HUES6 (cell line): ENCODE data around the gene TEAD1.

Source experiments
- H3K27ac ChIP-seq: 2 replicates; pipeline ENCODE4 v1.7.0; 2013; ENCODE audit warnings: low read depth, mild to moderate bottlenecking, low read length, inconsistent platforms
- H3K27me3 ChIP-seq: 2 replicates; pipeline ENCODE4 v1.6.1; 2013; ENCODE audit warnings: low read length; ENCODE audit not compliant: control insufficient read depth, insufficient read depth
- H3K36me3 ChIP-seq: 2 replicates; pipeline ENCODE4 v1.6.1; 2013; ENCODE audit warnings: low read length; ENCODE audit not compliant: control insufficient read depth, insufficient read depth
- H3K4me1 ChIP-seq: 2 replicates; pipeline ENCODE4 v1.6.1; 2013; ENCODE audit warnings: low read length; ENCODE audit not compliant: control insufficient read depth, insufficient read depth
- H3K4me3 ChIP-seq: 2 replicates; pipeline ENCODE4 v1.5.1; 2013; ENCODE audit warnings: low read depth, low read length
- H3K9ac ChIP-seq: one replicate; pipeline ENCODE4 v1.6.1; 2013; ENCODE audit warnings: mild to moderate bottlenecking, low read length
- H3K9me3 ChIP-seq: 2 replicates; pipeline ENCODE4 v1.6.1; 2013; ENCODE audit warnings: low read depth, low read length; ENCODE audit not compliant: control insufficient read depth, insufficient read depth

TEAD1 gene

DNA sequence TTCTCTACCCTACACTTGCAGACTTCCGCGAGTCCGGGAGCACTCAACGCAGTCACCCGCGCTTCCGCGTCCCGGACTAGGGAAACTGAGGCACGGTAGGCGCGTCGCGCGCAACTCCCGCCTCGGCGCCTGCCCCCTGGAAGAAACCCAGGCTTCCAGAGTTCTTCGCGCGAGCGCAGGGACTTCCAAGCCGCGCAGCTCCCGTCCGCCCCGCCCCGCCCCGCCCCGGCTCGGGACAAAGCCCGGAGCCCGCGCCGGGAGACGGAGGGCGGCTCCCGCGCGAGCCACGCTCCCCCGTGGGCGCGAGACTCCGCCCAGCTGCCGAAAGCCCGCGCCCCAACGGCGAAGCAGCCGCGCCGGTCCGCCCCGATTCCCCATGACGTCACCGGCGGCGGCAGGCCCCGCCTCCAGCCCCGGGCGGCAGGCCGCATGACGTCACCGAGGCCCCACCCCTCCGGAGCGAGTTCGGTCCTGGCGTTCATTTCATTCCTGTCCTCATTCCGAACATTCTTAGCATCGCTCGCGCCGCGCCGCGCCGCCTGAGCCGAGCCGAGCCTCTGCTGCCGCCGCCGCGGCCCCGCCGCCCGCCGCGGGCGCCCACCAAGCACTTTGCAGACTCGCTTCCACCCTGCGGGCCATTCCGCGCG lies at the start of gene TEAD1:
TSS of gene TEAD1 (plus strand) at position 498 of the 647 bp plus-strand sequence.
- Histone ChIP-seq H3K9me3 (no peaks in the 10 kb centered on the region), H3K27me3 (peaks cover 14% of the 10 kb centered on the region; the same call in 1 of the 2 replicates), H3K36me3 (peaks cover 8% of the 10 kb centered on the region; the same call in 1 of the 2 replicates), H3K4me3 (peak within 1 kb of the TSS; percentile 81), H3K9ac (peak within 1 kb of the TSS; percentile 91), H3K4me1 (peaks cover 34% of the 10 kb centered on the region), H3K27ac (peak within 1 kb of the TSS; percentile 89; the same call in 1 of the 2 replicates)

DNA sequence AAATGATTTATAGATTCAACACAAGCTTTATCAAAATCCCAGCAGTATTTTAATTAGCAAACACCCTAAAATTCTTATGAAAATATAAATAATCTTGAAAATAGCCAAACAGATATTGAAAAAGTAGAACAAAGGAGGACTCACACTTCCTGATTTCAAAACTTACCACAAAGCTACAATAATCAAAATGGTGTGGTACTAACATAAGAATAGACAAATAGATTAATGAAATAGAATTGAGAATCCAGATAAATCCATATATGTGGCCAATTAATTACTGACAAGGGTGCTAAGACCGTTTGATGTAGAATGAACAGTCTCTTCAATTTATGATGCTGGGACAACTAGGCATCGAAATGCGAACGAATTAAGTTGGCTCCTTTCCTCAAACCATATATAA lies 49.6 kb upstream of the TEAD1 start:
- Histone ChIP-seq H3K27ac (no peak overlapping the region), H3K9me3 (peaks cover 17% of the 10 kb centered on the region)

DNA sequence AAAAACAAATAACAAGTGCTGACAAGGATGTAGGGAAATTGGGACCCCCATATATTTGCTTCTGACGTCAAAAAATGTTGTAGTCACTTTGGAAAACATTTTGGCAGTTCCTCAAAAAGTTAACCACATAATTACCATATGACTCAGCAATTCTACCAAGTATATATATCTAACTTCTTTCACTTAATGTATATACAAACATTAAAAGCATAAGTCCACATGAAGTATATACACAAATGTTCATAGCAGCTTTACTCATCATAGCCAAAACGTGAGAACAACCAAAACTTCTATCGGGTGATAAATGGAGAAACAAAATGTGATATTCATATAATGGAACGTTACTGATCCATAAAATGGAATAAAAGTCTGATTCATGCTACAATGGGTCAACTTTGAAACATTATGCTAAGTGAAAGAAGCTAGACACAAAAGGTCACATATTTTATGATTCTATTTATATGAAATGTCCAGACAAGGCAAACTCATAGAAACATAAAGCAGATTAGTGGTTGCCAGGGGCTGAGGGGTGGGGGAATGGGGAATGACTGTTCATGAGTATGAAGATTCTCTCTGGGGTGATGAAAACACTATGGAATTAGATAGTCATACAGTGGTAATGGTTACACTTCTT lies 48.7 kb upstream of the TEAD1 start:
- Histone ChIP-seq H3K27me3 (no peaks in the 10 kb centered on the region), H3K4me3 (no peak overlapping the region), H3K9ac (no peak overlapping the region), H3K36me3 (no peaks in the 10 kb centered on the region), H3K27ac (no peak overlapping the region), H3K9me3 (peaks cover 17% of the 10 kb centered on the region), H3K4me1 (no peaks in the 10 kb centered on the region)

More for the DNA sequence above, 49.6 kb upstream of the TEAD1 start:
- Histone ChIP-seq H3K9ac (no peak overlapping the region), H3K27me3 (no peaks in the 10 kb centered on the region), H3K4me3 (no peak overlapping the region), H3K36me3 (no peaks in the 10 kb centered on the region), H3K4me1 (no peaks in the 10 kb centered on the region)

DNA sequence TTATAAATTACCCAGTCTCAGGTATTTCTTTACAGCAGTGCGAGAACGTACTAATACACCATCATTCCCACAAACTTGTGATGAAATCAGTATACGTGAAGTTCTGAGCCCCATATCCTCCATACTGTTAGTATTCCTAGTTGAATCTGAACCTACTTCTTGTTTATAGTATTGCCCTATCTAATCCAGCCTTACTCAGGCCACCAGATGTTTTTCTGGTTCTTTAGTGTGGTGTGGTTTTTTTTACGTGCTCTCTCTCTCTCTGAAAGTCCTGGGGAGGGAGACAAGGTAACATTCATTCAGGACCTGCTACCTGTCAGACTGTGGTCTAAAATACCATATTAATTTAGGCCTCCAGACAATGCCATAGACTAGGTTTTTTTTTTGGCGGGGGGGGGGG lies 47.6 kb upstream of the TEAD1 start:
- H3K27me3 ChIP-seq: no peaks in the 10 kb centered on the region
- H3K4me3 ChIP-seq: no peak overlapping the region
- no peak overlapping the region for H3K9ac ChIP-seq
- peaks cover 15% of the 10 kb centered on the region for H3K9me3 ChIP-seq
- H3K36me3 ChIP-seq: no peaks in the 10 kb centered on the region
- H3K27ac ChIP-seq: no peak overlapping the region
- H3K4me1 ChIP-seq: no peaks in the 10 kb centered on the region

DNA sequence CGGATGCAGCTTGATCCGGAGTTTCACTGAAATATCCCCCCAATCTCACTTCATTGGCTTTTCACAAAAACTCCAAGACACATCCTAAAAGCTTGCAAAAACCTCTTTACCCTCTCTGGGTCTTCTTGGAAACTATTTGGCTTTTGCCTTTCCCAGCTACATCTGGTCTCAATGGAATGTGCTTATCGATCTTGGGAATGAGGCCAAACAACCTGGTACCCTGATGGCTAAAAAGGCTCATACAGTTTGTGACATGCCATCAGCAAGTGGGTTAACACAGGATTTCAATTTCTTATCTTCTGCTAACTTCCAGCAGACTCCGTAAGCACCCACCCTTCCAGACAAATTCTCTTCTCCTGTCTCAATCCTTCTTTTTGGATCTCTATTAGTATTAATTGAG lies 45.9 kb upstream of the TEAD1 start:
- H3K4me3 ChIP-seq: no peak overlapping the region
- no peaks in the 10 kb centered on the region for H3K4me1 ChIP-seq
- no peaks in the 10 kb centered on the region for H3K27me3 ChIP-seq
- H3K36me3 ChIP-seq: no peaks in the 10 kb centered on the region
- H3K9ac ChIP-seq: no peak overlapping the region
- no peak overlapping the region for H3K27ac ChIP-seq
- peaks cover 14% of the 10 kb centered on the region for H3K9me3 ChIP-seq

DNA sequence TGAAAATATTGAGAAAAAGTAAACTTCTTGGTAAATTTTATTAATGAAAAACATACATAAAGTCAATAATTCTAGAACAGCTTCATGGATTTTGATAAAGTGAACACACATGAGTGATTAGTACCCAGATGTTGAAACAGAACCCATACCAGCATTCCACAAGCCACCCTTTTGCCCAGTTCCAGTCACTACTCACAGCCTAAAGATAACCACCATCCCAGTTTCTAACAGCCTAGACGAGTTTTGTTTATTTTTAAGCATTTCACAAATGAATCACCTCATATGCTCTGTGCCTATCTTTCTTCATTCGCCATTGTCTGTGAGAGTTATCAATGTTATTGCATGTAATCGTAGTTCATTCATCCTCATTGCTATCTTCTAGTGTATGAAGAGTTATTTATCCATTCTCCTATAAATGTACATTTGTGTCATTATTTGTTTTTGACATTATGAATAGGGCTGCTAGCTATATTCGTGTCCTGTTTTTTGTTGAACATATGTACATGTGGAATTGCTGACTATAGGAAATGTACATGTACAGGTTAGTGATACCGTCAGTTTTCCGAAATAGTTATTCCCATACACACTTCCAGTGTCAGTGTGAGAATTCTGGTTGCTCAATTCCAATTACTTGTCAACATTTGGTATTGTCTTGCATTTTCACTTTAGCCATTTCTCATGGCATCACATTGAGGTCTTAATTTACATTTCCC lies 44.5 kb upstream of the TEAD1 start:
- Histone ChIP-seq H3K9ac (no peak overlapping the region), H3K4me3 (no peak overlapping the region), H3K4me1 (no peaks in the 10 kb centered on the region), H3K36me3 (no peaks in the 10 kb centered on the region), H3K27me3 (no peaks in the 10 kb centered on the region), H3K9me3 (peaks cover 2% of the 10 kb centered on the region; the same call in 1 of the 2 replicates), H3K27ac (no peak overlapping the region)

DNA sequence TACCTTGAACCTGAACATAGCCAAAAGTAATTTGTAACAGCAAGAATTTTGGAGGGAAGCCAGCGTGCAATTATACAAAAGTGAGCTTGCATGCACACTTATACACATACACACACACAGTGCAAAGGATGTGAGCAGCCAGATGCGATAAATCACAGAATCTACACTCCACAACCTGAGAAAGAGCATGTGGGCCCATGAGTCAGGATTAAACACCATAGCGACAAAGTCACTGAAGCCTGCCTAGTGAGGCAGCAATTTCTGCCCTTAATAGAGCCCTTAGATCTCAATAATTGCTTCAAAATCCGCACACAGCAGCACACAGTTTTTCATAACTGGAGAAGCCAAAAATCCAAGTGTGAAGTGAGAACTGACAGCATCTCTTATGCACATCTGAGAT lies 42.6 kb upstream of the TEAD1 start:
- Histone ChIP-seq H3K9me3 (no peaks in the 10 kb centered on the region), H3K4me1 (no peaks in the 10 kb centered on the region), H3K4me3 (no peak overlapping the region), H3K9ac (no peak overlapping the region), H3K27ac (no peak overlapping the region), H3K36me3 (no peaks in the 10 kb centered on the region), H3K27me3 (no peaks in the 10 kb centered on the region)

DNA sequence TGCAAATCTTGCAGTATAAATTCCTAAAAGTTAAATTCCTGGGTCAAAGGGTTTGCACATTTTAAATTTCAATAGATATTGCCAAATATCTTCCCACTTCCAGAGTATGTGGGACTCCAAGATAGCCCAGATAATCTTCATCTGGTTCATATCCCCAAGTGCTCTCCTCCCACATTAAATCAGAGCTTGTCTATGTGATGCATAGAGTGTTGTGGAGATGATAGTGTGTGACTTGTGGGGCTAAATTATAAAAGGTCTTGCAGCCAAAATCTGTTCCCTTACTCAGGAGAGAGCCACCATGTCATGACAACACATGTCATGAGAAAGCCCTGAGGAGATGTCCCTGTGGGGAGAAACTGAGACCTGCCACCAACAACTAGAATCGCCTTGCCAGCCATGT lies 39.9 kb upstream of the TEAD1 start:
- H3K27me3 ChIP-seq: no peaks in the 10 kb centered on the region
- no peak overlapping the region for H3K9ac ChIP-seq
- H3K4me1 ChIP-seq: no peaks in the 10 kb centered on the region; the same call in 1 of the 2 replicates
- H3K9me3 ChIP-seq: no peaks in the 10 kb centered on the region
- no peaks in the 10 kb centered on the region for H3K36me3 ChIP-seq
- H3K4me3 ChIP-seq: no peak overlapping the region
- no peak overlapping the region for H3K27ac ChIP-seq

DNA sequence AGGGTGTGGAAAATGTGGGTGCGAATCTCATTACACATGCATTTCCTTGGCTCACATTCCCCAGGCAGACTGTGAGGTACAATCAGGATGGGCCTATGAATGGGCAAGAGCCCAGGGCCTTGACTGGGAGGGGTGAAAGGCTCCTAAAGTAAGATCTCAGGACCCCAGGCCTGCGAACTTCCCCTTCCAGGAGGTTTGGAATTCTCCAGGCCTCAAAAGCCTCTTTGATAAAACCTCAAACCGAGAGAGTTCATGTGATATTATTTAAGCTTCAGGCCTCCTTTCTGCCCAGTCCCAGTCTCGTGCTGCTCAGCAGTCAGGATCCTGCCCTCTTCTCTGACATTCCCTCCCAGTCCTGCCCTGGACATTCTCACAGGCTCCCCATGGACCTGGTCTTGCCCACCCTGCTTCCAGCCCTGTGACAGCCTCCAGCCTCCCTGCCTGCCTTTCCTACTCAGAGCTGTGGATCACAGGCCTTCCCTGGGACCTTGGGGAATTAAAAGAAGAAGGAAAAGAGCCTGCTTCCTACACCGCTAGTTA lies 37.3 kb upstream of the TEAD1 start:
- H3K36me3 ChIP-seq: no peaks in the 10 kb centered on the region
- H3K27ac ChIP-seq: no peak overlapping the region
- H3K4me3 ChIP-seq: no peak overlapping the region
- no peaks in the 10 kb centered on the region for H3K9me3 ChIP-seq
- H3K27me3 ChIP-seq: no peaks in the 10 kb centered on the region
- H3K4me1 ChIP-seq: no peaks in the 10 kb centered on the region; the same call in 1 of the 2 replicates
- H3K9ac ChIP-seq: no peak overlapping the region

DNA sequence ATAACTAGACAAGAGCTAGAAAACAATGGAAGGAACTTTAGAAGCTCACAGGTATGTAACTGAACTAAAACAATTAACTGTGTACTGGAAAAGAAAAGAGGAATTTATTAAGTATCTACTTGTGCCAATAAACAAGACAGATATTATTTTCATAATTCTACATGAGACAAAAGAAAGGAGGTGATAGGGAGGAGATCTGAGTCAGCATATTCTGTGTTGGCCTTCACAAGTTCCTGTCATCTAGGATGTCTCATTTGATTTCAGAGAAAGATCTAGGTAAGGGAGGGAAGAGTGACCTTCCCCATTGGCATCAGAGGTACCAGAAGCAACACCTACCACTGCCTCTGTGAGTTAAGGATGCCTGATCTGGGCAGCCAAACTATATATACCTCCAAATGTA lies 34.8 kb upstream of the TEAD1 start:
- H3K36me3 ChIP-seq: no peaks in the 10 kb centered on the region
- no peaks in the 10 kb centered on the region for H3K9me3 ChIP-seq
- H3K4me3 ChIP-seq: no peak overlapping the region

DNA sequence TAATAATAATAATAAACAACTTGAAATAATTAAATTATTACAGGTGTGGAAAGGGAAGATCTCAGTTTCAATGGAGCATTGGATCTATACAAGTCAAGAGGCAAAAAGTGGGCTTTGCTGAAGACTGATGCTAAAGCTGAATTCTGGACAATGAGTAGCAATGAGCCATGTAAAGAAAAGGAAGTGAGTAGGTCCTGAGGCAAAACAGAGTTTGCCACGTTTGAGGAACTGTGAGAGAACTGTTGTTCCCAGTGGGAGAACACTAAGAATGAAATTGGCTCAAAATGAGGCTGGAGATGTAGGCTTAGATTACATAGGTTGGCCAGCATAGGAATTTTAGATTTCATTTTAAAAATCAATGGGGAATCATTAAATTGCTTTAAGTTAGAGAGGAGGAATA lies 33.9 kb upstream of the TEAD1 start:
- Histone ChIP-seq H3K4me3 (no peak overlapping the region), H3K36me3 (no peaks in the 10 kb centered on the region), H3K4me1 (no peaks in the 10 kb centered on the region; the same call in 1 of the 2 replicates), H3K27ac (no peak overlapping the region), H3K9me3 (no peaks in the 10 kb centered on the region), H3K9ac (no peak overlapping the region), H3K27me3 (no peaks in the 10 kb centered on the region)

More for the DNA sequence above, 34.8 kb upstream of the TEAD1 start:
- no peaks in the 10 kb centered on the region; the same call in 1 of the 2 replicates for H3K4me1 ChIP-seq
- H3K27me3 ChIP-seq: no peaks in the 10 kb centered on the region
- no peak overlapping the region for H3K27ac ChIP-seq
- no peak overlapping the region for H3K9ac ChIP-seq
